Right atrium auricular region (tissue), 2 donors: ENCODE results near the gene SP2. TPM values are rescaled to one million over a fixed set of nuclear protein-coding genes. Genes with fewer than 3 reads are reported as not detected.

Source experiments
- DNase-seq: peaks from one replicate; pipeline ENCODE4 v3.0.0-alpha.2; 2019; ENCODE audit warnings: low spot score
- H3K27ac ChIP-seq, 2 donors: fragments of 200-600 bp; sonication (generic); 1 replicate in 1 of 2; 2 replicates in 1 of 2; pipeline ENCODE4 v1.5.1; 2016 to 2019
- H3K27me3 ChIP-seq, 2 donors: fragments of 200-600 bp; sonication (generic); one replicate each; pipeline versions ENCODE4 v1.5.1 to v1.6.0; 2017 to 2019
- H3K36me3 ChIP-seq: fragments of 200-600 bp; sonication (generic); one replicate; pipeline ENCODE4 v1.5.1; 2016
- H3K4me1 ChIP-seq, 2 donors: fragments of 200-600 bp; sonication (generic); one replicate each; pipeline versions ENCODE4 v1.5.1 to v1.6.0; 2017 to 2019
- H3K4me3 ChIP-seq, 2 donors: fragments of 200-600 bp; sonication (generic); 1 replicate in 1 of 2; 2 replicates in 1 of 2; pipeline ENCODE4 v1.5.1; 2017 to 2019; ENCODE audit warnings: mild to moderate bottlenecking in 1 of 2, moderate library complexity in 1 of 2
- H3K9me3 ChIP-seq, 2 donors: fragments of 200-600 bp; sonication (generic); one replicate each; pipeline ENCODE4 v1.5.1; 2019
- CTCF ChIP-seq, 2 donors: fragments of 200-600 bp; sonication (generic); IDR thresholded peaks; one replicate each; pipeline ENCODE4 v1.5.1; 2019; ENCODE audit warnings: antibody characterized with exemption in 2 of 2
- total RNA-seq, 2 donors: library from RNA; depleted of rRNA; stranded (reverse); fragments of >200 nt; gene quantifications; one replicate each; pipeline ENCODE4 v1.1.0, GENCODE V29; 2016

SP2 gene
- total RNA-seq, 2 donors from 2014 or later, result 11.7 to 12.8 TPM

GRCh38 chr17:47877368-47878034 is 18.5 kb upstream of the SP2 start:
- H3K27me3 ChIP-seq, result peaks cover 0 to 4% of the 10 kb centered on the region in 2 donors
- no peaks in the 10 kb centered on the region for H3K36me3 ChIP-seq
- H3K27ac ChIP-seq, result no peak overlapping the region
- no peak overlapping the region for H3K4me3 ChIP-seq
- H3K9me3 ChIP-seq, result no peaks in the 10 kb centered on the region
- DNase-seq, result no peak
- TF ChIP-seq CTCF (IDR thresholded peaks at IDR 0.05), result no peak
- peaks cover 0 to 9% of the 10 kb centered on the region in 2 donors for H3K4me1 ChIP-seq

GRCh38 chr17:47878203-47879027 is 17.6 kb upstream of the SP2 start:
- H3K36me3 ChIP-seq, result no peaks in the 10 kb centered on the region
- no peak for DNase-seq
- no peaks in the 10 kb centered on the region for H3K27me3 ChIP-seq
- H3K27ac ChIP-seq, result no peak overlapping the region
- H3K9me3 ChIP-seq, result no peaks in the 10 kb centered on the region
- H3K4me1 ChIP-seq, result peaks cover 0 to 17% of the 10 kb centered on the region in 2 donors
- H3K4me3 ChIP-seq, result no peak overlapping the region
- no peak for TF ChIP-seq CTCF (IDR thresholded peaks at IDR 0.05)

GRCh38 chr17:47879028-47879585 is 16.9 kb upstream of the SP2 start:
- Histone ChIP-seq H3K36me3 (no peaks in the 10 kb centered on the region), H3K27me3 (no peaks in the 10 kb centered on the region), H3K27ac (no peak overlapping the region), H3K4me3 (no peak overlapping the region), H3K4me1 (peaks cover 0 to 23% of the 10 kb centered on the region in 2 donors), H3K9me3 (no peaks in the 10 kb centered on the region)
- TF ChIP-seq CTCF (IDR thresholded peaks at IDR 0.05), result no peak
- no peak for DNase-seq

GRCh38 chr17:47879776-47880454 is 16.1 kb upstream of the SP2 start:
- TF ChIP-seq CTCF (IDR thresholded peaks at IDR 0.05), result no peak
- Histone ChIP-seq H3K36me3 (no peaks in the 10 kb centered on the region), H3K27me3 (no peaks in the 10 kb centered on the region), H3K9me3 (no peaks in the 10 kb centered on the region), H3K4me1 (peaks cover 0 to 30% of the 10 kb centered on the region in 2 donors), H3K27ac (no peak overlapping the region), H3K4me3 (no peak overlapping the region)
- DNase-seq, result no peak

- H3K27ac ChIP-seq, result peak overlapping the region; percentile 21 to 23
- no peak for TF ChIP-seq CTCF (IDR thresholded peaks at IDR 0.05)
- no peaks in the 10 kb centered on the region for H3K27me3 ChIP-seq
- H3K9me3 ChIP-seq, result no peaks in the 10 kb centered on the region
- peaks cover 0 to 30% of the 10 kb centered on the region in 2 donors for H3K4me1 ChIP-seq
- H3K4me3 ChIP-seq, result peak overlapping the region in 1 of 2 donors; percentile 21
- H3K36me3 ChIP-seq, result no peaks in the 10 kb centered on the region
- no peak for DNase-seq
These were observed 13.8 kb upstream of the SP2 start for GRCh38 chr17:47882247-47882646.
